Fibroblast of peridontal ligament (primary cell): ENCODE measurements around the gene MOGAT2.
A peak's percentile ranks its signal among the peaks of the same experiment; 100 is the strongest.
"Not testable (repeated sequence)": the region's sequence is repeated elsewhere in the genome, so short reads cannot be mapped to it uniquely, and the experiment has no call there.

Experiments used
- DNase-seq: peaks from one replicate; pipeline ENCODE4 v3.0.0-alpha.2; 2010; ENCODE audit errors: extremely low read depth

MOGAT2 gene

GRCh38 chr11:75719340-75720239 is 2.0 kb downstream of the MOGAT2 start:
- DNase-seq, result no peak

GRCh38 chr11:75720639-75721038 is 3.0 kb downstream of the MOGAT2 start:
- no peak for DNase-seq

DNA sequence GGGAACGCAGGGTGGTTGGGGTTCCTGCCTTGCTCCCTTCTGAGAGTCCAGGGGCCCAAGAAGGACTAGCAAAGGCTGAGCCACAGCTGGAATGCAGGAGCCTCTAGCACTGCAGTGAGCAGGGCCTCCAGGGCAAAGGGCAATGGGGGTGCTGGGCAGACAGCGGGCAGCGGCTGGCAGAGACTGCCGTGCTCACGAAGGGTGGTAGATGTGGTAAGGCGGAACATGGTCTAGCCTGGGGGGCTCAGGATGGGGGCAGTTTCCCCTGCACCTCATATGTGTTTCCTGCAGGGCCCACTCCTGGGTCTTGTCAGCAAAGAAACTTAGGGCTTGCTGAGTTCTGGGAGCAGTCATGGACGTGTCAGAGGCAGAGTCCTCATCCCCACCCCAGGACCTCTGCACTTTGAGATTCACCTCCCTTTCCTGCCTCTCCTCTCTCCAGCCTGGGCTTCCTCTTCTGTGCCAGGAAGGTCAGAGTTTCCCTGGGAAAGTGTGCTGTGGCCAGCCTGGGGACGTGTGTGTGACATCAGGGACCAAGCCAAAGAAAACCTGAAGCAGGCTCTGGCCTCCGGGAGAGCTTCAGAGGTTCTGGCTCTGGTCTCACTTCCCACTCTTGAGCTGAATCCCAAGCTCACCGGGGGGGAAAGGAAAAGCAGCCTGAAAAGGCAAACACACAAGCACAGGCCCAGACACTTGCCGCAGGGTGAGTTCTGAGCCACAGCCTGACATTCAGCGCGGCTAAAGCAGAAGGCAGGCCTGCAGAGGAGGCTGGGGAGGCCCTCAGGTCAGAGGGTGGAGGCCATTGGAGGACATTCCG is 4.4 kb downstream of the MOGAT2 start:
- DNase-seq, result no peak

DNA sequence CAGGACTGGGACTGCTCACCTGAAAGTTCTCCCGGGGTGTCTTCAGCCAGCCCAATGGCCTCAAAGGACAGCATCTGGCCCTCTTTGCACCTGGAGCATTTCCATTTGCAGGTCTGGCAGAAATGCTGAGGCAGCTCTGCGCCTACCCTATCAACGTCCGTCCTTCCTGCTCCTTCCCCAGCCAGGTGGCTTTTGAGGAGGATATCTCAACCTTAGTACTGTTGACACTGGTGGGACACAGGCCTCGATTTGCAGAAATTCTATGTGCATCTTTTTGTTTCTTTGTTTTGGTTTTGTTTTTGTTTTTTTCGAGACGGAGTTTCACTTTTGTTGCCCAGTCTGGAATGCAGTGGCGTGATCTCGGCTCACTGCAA is 5.0 kb downstream of the MOGAT2 start:
- no peak for DNase-seq

DNA sequence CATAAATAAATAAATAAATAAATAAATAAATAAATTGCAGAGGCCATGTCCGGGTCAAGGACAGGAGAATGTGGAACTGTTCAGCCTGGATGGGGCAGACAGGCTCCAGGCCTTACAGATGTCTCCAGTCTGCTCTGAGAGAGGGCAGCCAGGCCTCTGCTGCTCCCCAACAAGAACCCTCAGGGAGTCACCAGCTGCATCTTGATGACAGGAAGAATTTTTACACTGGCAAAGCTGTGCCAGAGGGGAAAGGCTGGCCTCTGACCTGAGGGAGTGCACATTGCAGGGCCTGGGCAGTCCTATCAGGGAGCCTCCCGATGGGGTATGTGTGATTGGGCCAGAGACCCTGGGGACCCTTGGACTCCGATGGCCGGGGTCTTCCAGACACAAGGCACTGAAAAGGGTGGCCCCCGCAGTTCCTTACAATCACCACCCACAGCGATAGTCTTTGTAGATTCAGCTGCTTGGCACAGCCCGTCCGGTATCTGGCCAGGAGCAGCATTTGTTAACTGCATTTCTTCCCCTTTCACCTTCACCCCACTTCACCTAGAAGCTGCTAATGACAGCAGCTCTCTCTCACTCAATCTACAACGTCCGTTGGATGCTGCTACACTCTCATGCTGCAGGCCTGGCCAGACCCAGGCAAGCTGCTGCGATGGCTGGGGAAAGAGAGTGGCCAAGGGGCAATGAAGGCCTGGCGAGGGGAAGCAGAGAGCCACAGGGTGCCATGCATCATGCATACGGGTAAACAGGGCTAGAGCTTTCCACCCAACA is 8.1 kb downstream of the MOGAT2 start:
- no peak for DNase-seq

DNA sequence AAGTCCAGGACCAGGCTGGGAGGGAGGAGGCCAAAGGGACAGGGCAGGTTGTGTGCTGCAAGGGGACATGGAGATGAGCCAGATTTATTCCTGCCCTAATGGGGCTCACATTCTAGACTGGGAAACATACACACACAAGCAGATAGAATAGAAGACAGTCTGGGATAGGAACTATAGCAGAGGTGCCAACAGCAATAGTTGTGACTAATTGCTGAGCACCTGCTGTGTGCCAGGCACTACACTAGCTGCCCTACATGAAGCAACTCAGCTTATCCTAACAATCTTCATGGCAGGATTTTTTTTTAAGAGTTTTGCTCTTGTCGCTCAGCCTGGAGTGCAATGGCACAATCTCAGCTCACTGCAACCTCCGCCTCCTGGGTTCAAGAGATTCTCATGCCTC is 11.4 kb downstream of the MOGAT2 start:
- no peak for DNase-seq

DNA sequence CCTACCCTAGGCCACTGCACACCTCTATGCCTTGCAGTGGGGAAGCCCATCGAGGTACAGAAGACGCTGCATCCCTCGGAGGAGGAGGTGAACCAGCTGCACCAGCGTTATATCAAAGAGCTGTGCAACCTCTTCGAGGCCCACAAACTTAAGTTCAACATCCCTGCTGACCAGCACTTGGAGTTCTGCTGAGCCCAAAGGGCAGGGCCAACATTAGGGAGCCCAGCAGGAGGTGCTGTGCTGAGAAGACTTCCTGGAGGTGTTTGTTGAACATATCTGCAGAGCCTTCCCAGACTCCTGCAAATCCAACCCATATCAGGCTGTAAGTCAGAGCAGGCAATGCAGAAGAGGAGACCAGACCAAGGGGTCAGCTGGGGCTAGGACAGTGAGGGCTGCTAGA is 13.5 kb downstream of the MOGAT2 start:
- no peak for DNase-seq

DNA sequence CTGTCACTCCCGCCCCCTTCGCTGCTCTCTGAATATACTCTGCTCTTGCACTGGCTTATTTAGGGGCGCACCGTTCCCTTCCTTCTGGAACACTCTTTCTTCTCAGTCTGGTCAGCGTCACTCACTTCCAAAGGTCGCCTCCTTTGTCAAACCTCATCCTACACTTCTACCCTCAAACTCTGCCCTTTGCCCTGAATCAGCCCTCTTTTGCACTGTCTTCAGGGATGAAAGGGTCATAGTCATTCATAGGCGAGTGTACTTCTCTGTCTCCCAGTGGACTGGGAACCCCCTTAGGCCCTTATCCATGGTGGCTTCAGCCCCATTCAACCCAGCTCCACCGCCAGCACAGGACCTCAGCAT is 15.4 kb downstream of the MOGAT2 start:
- DNase-seq, result no peak

DNA sequence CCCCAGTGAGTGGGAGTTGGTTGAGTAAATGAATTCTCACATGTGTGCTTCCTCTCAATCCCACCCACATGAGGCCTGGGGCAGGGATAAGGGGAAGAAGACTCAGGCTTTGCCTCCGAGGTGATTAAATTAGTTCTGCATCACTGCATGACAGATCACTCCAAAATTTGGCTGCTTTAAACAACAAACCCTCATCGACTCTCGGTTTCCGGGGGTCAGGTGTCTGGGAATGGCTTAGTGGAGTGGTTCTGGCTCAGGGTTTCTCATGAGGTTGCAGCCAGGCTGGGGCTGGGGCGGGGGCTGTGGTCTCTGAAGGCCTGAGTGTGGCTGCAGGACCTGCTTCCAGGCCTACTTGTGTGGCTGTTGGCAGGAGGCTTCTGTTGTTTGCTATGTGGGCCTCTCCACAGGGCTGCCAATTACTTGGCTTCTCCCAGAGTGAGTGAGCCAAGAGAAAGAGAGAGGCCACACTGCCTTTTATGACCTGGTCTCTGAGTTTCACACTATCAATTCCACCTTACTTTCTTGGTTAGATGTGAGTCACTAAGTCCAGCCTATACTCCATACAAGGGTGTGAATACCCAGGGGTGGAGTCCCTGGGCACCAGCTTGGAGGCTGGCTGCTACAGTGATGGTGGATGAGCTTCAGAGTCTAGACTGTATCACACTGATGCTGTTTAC is 15.9 kb downstream of the MOGAT2 start:
- peak; percentile 2 for DNase-seq

DNA sequence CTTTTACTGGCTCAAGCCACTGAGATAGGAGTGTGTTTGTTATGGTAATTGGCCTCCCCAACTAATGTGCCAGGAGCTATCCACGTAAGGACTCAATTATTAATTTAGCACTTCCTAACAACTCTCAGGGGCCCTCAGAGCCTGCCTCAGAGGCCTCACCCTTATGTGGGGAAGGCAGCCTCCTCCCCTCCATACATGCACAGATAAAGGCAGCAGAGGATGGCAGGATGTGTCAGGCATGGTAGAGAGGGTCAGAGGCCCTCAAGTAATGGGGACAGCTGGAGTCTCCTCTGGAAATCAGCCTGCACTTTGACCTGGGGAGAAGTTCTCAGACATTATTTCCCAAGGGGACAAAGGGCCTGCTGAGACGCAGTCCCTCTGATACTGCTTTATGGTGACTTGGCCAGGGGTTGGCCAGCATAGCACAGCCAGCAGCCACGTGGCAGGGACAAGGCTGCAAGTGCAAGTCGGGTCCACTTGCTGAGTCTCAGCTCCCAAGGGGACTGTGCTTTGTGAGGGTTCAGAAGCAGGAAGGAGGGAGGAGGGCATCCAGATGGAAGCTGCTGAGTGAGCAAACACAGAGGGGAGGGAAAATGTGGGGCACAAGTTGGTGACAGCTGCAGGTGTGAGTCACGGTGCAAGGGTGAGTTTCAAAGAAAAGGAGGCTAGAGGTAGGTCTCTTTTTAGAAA is 17.0 kb downstream of the MOGAT2 start:
- no peak for DNase-seq

DNA sequence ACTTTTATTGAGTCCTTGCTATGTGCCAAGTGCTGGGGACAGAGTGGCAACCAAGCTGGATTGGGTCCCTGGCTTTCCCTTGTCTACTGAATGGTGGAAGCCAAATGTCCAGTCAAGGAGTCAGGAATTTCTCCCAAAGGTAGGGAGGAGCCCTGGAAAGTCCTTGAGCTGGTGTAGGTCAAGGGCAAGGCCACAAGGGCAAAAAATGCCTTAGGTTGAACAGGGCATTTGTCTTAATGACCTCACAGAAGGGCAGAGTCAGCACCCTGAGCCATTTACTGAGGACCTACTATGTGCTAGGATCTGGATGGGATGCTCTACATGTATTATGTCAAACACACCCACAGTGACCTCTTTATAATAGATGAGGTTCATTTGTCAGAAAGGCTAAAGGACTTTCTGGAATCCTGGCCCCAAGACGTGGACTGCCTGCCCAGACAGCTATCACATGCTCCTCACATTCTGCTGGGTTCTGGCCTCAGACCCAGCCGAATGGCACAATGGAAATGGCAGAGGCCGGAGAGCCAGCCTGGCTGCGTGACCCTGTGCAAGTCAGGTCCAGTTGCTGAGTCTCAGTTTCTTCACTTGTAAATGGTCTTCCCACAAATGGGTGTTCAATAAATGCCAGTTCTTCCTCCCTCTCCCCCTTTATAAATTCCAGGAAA is 17.7 kb downstream of the MOGAT2 start:
- DNase-seq, result no peak

DNA sequence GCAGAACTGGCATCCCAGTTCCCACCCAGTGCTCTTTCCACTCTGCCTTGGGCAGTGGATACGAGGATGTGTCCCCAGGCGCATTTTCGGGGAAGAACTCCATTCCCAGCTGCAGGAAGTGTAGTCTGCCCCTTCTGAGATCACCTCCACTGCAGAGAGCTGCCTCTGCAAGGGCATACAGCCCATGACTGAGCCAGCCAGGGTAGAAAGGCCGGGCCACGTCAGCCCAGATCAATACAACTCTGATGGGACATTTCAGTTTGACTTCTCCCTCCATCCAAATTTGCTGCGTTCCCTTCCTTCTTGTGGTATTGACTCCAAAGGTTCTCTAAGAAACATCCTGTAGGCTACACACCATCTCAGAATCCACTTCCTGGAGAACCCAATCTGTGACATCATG is 19.7 kb downstream of the MOGAT2 start:
- no peak for DNase-seq

DNA sequence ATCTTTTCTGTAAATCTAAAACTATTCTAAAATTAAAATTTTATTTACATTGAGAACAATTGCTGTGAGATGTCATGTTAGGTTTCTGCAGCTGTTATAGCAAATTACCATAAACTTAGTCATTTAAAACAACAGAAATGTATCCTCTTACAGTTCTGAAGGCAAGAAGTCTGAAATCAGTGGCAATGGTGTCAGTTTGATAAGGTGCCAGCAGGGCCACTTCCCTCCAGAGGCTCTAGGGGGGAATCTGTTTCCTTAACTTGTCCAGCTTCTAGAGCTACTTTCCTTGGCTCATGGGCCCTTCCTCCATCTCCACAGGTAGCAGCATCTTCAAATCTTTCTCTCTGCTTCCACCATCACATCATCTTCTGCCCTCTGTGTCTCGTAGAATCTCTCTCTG is 23.0 kb downstream of the MOGAT2 start:
- DNase-seq, result no peak

DNA sequence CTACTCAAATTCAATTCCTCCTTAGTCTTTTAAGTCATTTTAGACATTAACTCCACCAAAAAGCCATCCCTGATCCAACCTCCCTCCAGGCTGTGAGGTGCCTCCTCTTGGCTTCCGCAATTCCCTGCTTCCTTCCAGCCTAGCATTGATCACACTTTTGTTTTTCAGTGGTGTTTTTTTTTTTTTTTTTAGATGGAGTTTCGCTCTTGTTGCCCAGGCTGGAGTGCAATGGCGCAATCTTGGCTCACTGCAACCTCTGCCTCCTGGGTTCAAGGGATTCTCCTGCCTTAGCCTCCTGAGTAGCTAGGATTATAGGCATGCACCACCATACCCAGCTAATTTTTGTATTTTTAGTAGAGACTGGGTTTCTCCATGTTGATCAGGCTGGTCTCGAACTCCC is 25.5 kb downstream of the MOGAT2 start:
- DNase-seq, result not testable (repeated sequence)

- DNase-seq, result no peak
Observed at GRCh38 chr11:75743711-75744563, 26.3 kb downstream of the MOGAT2 start.

DNA sequence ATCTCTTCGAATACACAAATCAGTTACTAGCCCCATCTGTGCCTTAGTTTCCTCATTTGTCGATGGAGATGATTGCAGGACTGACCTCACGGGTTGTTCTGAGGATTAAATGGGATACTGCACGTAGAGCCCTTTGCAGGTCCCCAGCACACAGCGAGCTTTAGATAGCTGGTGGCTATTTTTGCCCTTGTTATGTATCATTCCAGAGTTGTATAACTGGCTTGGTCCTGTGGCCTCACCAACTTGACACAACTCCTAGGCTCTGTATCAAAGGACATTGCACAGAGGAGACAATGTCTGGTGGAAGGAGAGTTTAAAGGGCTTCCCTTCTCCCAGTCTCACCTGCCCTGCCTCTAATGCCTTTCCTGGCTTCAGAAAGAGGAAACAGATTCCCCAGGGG is 28.2 kb downstream of the MOGAT2 start:
- no peak for DNase-seq

DNA sequence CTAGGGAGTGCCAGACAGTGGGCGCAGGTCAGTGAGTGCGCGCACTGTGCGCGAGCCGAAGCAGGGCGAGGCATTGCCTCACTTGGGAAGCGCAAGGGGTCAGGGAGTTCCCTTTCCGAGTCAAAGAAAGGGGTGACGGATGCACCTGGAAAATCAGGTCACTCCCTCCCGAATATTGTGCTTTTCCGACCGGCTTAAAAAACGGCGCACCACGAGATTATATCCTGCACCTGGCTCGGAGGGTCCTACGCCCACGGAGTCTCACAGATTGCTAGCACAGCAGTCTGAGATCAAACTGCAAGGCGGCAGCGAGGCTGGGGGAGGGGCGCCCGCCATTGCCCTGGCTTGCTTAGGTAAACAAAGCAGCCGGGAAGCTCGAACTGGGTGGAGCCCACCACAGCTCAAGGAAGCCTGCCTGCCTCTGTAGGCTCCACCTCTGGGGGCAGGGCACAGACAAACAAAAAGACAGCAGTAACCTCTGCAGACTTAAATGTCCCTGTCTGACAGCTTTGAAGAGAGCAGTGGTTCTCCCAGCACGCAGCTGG is 31.2 kb downstream of the MOGAT2 start:
- not testable (repeated sequence) for DNase-seq

DNA sequence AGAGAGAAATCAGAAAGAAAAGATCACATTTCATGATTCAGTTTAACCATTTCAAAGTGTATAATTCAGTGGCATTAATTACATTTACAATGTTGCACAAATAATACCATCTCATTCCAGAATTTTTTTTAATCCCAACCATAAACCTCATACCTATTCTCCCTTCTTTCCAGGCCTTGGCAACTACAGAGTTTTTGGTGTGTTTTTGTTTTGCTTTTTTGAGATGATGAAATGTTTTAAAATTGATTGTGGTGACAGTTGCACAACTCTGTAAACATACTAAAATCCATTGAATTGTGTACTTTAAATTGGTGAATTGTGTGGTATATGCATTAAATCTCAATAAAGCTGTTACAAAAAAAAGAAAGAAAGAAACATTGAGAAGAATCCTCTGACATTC is 37.3 kb downstream of the MOGAT2 start:
- not testable (repeated sequence) for DNase-seq

GRCh38 chr11:75757651-75758050 is 40.0 kb downstream of the MOGAT2 start:
- DNase-seq, result no peak
